Ammon's horn (tissue), 1 donor: ENCODE data around the gene MYL10.
"Not testable (repeated sequence)": the region's sequence is repeated elsewhere in the genome, so short reads cannot be mapped to it uniquely, and the experiment has no call there.

Experiments
- DNase-seq: peaks from one replicate; pipeline ENCODE4 v3.0.0-alpha.2; 2016; ENCODE audit warnings: low spot score

The MYL10 gene

DNA sequence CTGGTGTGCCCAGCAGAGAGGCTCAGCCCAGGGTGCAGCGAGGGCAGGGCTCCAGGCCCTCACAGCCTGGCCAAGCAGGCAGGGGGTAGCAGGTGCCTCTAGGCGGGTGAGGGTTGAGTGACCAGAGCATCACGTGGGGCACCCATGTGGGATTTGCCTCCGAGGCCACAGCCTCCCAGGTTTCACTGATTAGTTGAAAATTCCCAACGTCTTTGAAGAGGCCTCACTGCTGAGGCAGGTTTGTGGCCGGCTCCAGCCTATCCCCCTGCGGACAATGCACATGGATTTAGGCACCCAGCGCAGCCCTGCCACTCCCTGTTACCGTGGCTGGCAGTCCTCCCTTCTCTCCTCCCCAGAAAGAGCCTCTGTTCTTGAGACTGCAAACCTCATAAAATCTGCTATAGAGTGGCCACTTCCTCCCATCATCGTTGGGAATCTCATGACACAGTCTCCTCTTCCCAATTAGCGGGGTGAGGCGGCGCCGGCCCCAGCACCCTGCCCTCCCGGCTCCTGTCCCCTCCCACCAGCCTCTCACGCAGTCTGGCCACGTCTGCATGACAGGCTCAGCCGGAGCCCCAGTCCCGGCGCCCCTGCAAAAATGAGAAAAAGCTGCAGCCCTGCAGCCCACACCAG lies 10.8 kb downstream of the MYL10 start:
- DNase-seq = no peak

DNA sequence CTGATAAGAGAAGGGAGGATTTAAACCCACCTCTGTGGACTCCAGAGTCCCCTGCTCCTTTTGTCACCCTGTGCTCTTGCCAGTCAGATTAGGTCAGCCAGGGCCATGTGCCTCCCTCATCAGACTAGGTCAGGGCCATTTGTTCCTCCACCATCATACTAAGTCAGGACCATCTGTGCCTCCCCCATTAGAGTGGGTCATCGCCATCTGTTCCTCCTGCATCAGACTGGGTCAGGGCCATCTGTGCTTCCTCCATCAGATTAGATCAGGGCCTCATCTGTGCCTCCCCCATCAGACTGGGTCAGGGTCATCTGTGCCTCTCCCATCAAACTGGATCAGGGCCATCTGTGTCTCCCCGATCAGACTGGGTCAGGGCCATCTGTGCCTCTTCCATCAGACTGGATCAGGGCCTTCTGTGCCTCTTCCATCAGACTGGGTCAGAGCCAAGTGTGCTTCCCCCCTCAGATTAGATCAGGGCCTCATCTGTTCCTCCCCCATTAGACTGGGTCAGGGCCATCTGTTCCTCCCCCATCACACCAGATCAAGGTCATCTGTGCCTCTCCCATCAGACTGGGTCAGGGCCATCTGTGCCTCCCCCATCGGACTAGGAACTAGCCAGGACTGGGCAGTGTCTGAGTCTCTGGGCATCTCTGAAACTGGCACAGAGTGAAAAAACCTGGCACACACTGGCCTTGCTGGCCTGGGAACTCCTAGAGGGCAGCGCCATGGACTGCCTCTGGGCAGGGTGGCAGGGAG lies 11.5 kb downstream of the MYL10 start:
- no peak for DNase-seq

DNA sequence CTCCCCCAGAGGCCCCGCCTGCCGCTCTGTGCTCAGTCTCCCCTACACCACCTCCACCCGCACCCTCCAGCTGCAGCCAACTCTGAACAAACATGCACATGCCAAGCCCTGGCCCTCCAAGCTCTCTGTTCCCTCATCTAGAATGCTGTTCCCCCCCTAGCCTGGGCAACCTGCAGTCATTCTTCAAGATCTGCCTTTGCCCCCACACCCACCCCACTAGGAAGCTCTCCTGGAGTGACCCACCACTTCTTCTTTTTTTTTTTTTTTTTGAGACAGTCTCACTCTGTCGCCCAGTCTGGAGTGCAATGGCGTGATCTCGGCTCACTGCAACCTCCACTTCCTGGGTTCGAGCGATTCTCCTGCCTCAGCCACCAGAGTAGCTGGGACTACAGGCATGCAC lies 13.7 kb downstream of the MYL10 start:
- no peak for DNase-seq

DNA sequence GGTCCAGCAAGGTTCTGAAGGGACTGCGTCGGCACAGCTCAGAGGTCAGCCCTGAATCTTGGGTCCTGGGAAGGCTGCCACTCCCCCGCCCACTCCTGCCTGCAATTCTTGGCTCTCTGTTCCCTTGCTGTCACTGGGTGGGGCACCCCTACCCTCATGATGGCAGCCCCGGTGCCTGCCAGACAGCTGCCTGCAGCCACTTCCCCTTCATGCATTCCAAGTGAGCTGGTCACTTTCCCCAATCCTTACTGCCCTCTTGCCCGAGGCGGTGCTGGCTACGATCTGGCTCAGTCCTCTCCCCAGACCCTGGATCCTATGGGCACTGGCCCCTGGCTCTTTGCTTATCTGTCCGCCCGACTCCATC lies 14.2 kb downstream of the MYL10 start:
- DNase-seq = no peak

DNA sequence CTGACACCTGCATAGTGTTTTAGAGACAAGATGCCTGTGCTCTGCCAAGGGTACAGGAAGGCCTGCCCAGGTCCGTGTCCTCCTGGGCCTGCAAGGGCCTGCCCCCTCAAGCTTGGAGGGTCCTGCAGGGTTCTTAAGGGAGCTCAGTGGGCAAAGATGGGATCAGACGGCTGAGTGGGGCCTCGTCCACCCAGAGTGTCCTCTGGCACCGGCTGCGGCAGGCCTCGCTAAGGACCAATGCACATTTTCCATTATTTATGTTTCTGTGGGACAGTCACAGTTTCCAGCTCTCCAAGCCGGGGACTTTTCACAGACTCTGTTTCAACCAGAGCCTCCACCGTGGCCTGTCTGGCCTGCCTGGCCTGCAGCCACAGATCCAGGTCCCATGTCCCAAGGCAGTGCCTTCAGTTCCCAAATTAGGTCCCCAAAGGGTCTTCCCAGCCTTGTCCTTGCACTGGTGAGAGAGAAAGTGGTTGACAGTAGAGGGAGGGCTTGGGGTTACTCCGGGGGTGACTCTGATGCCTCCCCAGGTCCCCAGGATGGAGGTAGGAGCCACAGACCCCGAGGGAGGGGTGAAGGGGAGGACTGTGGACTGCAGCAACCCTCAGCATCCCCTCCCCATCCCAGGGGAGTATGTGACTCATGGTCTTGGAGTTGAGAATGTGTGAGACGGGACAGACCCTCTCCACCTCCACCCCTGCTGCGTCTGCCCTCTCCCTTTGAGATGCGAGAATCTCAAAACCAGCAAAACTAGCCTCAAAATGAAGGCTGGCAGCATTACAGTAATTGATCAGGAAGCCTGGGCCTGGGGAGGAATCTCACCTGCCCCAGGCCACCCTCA lies 14.8 kb downstream of the MYL10 start:
- no peak for DNase-seq

DNA sequence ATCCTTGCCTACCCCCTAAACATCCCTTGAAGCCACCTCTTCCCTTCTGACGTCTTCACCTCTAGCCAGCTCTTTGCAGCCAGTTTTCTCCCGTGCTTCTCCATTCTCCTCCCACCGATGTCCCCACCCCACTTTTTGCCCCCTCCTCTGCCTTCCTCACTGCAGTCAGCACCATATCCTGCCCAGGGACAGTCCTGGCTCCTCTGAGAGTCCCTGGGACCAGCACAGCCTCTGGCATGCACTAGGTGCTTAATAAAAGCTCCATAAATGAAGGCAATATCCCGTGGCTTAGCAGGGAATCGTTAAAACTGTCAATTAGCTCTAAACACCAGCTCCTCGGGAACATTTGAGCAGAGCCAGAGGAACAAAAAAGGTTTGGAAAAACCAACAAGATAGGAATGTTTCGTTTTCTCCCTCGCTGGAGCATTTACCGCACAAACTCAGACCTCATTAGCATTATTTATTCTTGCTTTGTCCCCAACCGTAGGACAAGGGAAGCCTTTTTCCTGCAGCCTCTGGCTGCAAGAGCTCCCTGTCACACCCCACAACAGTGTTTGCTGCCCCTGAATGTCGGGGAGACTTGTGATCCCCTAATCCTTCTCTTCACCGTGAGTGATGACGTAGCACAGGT lies 16.1 kb downstream of the MYL10 start:
- no peak for DNase-seq

DNA sequence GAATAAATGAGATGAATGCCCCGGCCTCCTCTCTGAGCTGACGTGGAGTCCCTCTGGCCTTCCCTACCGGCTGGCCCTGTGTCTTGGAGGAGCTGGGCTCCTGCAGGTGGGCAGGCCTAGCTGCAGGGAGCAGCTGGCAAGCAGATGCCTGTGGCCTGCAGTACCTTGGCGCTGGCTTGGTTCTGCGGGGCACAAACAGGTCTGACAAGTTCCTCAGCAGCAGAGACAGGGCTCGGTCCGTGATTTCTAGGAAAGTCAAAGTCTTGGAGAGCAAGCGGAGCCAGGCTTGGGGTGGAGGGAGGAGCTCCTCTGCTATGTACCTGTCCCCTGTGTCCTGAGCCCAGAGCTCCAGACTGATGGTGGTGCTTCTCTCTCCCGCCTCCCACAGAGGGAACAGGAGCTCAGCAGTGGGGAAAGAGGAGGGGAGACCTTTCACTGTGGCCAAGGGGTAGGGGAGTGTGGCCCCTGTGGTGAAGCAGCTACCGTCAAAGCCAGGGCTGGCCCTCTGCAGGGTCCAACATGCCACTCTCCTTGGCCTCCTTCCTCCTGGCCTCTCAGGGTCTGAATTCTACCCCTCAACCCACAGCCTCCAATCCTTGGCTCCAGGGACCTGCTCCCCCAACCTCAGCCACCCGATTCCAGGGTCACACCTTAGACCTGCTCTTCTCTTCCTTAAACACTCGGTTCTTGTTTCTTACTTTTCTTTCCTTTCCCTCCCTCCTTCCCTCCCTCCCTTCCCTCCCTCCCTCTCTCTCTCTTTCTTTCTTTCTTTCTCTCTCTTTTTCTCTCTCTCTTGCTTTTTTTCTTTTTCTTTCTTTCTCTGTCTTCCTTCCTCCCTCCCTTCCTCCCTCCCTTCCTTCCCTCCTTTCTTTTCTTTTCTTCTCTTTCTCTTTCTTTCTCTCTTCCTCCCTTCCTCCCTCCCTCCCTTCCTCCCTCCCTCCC lies 20.1 kb downstream of the MYL10 start:
- no peak for DNase-seq

DNA sequence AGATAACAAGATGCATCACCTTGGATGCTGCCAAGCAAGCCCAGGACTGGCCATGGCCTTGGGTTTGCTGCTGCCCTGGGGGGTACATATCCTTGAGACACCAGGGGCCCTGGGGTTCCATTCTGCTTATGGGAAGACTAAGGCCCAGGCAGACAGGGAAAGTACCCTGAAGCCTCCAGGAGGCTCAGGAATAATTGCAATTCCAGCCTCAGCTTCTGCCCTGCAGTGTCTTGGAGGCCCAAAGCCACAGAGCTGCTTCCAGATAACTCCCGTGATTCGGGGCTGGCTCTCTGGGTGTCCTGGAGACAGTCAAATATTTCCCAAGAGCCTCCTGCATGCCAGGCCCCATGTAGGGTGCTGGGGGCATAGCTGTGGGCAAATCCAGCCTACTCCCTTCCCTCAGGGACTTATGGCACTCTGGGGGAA lies 22.6 kb downstream of the MYL10 start:
- DNase-seq = no peak

DNA sequence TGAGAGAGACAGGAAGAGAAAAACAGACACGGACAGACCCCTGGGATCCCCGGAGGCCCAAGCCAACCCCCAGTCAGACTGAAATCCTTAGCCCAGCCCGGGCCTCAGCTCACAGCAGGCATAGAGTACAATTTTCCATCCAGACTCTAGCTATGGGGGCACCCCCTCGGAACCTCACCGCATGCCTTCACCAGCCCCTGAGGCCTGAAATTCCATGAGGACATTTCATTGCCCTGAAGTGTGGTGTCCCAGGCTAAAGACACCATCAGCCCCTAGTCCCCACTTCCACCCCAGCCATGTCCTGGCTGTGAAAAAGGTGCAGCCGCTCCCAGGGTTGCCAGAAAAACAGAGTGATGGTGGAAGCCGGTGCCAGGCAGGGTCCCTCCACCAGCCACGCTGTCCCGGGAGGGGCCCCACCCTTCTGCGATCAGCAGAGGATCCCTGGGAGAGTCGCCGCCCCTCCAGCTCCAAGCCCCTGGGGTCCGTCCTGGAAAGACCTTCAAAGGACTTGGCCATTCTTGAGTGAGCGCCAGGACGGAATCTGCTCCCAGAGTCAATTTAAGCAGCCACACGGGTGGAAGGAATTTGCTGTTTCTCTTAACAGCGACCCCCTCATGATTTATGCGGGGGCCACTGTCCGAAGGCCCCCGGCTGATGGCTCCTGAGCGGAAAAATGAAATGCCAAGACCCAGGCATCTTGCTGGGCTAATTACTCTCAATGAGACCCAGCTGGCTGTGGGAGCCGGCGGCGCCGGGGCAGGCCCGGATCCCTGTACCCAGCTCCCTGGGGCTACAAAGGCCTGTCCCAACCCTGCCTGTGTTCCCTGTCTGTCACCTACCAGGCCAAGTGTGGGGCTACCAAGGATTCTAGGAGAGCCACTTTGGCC lies 23.2 kb downstream of the MYL10 start:
- no peak for DNase-seq

DNA sequence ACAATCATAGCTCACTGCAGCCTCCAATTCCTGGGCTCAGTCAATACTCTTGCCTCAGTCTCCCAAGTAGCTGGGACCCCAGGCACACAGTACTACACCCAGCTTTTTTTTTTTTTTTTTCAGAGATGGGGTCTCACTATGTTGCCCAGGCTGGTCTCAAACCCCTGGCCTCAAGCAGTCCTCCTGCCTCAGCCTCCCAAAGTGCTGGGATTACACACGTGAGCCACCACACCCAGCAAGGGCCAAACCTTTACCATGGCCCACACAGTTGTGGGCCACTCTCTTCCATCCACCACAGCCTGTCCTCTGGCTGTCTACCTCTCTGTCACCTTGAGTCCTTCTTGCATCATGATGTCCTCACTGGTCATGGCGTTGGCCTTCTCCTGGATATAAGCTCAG lies 24.2 kb downstream of the MYL10 start:
- DNase-seq = not testable (repeated sequence)

DNA sequence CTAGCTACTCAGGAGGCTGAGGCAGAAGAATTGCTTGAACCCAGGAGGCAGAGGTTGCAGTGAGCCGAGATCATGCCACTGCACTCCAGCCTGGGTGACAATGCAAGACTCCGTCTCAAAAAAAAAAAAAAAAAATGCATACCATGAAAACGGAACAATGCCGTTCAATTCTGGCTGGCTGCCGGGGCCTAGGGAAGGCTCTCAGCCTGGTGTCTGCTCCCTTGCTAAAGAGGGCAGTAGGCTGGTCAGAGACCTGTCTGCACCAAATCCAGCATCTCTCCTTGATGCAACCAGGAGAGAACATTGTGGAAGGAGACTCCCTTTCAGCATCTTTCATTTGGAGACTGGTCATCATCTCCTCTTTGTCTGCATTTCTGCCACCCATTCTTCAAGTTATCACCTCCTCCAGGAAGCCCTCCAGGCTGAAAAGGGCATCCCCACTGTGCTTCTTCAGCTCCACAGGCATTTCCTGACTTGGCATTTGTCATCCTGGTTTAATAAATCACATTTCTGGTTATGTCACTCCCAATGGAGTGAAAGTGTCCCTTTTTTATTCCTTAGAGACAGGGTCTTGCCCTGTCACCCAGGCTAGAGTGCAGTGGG lies 24.7 kb downstream of the MYL10 start:
- no peak for DNase-seq

DNA sequence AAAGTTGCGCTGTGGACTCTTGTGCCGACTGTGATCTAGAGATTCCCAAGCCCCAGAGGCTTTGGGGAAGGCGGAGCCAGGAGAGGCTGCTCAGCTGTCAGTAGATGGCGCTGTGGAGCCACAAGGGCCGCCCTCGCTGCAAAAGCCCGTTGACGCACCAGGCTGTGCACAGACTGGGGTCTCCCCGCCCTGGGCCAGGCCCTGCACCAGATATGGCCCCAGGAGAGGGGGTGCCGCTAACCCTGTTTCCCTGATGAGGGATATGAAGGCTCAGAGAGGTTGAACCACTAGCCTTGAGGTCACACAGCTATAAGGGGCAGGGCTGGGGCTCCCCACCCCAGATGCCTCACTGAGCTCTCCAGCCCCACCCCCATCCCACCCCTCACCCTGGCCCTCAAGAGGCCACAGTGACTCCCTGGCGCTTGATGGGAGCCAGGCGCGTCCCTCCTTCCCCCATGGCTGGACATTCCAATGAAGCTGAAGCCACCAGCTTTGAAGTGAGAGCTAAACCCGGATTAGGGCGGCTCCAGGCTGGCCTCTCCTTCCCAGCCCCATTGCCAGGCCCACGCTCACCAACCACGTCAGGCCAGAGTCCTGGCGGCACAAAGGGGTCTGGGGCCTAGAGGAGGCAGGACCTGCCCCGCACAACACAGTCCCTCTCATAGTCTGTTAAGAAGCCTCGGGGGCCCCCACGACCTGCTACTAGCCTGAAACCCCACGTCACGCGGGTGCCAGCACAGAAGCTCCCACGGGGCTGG lies 26.4 kb downstream of the MYL10 start:
- peak; percentile 73 for DNase-seq

DNA sequence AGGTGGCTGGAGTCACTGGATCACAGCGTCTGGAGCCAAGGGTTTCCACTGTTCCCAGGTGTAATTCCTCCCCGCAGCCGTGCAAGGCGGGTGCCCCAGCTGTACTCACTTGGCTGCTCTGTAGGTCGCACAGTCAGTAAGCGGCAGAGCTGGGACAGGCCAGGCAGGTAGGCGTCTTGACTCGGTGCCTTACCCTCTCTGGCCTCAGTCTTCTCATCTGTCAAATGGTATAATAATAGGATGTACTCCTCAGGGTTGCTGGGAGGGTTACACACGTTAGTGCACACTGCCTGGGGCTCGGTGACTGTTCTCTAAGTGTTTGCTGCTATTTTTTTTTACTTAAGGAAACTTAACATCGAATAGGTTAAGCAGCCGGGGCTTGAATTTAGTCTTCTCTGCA lies 27.0 kb downstream of the MYL10 start:
- DNase-seq = no peak

DNA sequence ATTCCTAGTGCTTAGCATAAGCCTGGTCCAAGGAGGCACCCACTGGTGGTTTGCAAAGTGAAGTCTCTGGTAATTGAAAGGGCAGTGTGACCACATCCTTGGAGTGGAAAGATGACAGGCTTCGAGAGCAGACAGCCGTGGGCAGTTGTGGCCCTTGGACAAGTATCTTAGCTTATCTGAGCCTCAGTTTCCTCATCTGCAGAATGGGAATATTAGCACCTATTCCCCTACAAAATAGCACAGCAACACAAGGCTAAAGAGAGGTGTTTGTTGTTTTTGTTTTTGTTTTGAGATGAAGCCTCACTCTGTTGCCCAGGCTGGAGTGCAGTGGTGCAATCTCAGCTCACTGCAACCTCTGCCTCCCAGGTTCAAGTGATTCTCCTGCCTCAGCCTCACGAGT lies 29.3 kb downstream of the MYL10 start:
- no peak for DNase-seq

DNA sequence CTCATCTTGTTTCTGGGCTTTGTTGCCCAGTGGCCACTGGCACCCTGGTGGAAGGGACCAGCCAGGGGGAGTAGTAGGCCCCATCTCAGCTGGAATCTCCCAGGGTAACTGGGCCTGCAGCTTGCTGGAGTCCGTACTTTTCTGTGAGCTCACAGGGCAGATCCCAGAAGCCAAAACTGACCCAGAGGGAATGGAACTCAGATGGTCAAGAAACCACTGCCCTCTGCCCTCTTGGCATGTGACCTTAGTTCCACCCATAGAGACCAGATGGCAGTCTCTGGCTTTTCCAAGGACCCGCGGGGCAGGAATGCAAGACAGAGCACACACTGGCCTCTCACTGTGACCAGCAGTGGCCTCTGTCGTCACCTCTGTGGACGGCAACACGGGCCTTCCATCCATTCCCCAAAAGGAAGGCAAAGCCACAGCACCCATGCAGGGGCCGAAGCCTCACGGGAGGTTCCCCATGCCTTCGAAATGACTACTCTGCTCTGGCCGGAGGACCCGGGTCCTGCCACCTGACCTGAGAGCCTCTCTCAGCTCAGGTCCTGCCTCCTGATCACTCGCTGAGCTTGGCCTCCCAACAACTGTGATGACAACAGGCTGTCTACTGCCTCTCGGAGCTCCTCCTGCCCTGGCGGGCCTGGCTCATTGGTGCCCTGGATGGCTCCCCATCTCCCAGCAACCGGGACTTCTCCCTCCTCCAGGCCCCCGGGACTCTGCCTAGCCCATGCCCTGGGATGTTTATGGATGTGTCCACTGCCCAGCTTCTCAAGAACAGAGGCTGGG lies 29.9 kb downstream of the MYL10 start:
- no peak for DNase-seq

DNA sequence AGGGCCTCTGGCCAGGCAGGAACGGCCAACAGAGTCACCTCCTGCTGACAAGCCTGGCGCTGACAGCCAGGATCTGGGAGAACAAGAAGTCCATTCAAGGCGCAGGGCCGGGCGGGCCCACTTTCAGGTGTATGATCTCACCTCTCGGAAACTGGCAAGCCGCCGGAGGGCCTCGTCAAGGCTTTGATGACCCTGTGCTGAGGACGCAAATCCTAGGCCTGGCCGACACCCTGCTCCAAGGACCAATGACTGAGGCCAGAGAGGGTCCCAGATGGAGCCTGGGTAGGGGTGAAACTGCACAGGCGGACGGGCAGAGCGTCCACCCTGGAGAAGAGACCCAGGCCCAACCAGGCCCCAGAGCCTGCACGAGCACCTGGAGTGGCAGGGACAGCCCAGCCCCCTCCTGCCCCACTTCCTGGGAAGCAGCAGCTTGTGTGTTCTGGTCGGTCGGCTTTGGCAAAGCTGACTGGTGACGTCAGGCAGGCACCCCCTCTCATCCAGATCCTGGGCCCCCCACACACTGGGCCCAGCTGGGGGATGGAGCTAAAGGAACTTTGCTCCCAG lies 30.6 kb downstream of the MYL10 start:
- peak; percentile 21 for DNase-seq

DNA sequence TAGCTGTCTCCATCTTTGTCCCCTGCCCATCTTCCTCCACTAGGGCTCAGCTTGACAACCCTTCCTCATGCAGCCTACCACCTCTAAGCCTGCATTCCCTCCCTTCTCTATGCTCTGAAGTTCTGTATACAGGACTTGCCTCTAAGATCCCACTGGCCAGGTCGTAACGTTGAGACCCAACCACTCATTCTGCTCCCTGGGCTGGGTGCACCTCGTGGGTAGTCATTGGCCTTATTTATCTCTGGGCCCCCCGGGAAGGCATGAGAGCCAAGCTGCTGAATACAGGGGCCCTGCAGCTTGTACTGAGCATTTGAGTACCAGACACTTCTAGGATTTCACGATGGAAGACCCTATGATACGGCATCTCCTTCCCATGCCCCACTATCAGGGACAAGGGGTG lies 31.2 kb downstream of the MYL10 start:
- no peak for DNase-seq

DNA sequence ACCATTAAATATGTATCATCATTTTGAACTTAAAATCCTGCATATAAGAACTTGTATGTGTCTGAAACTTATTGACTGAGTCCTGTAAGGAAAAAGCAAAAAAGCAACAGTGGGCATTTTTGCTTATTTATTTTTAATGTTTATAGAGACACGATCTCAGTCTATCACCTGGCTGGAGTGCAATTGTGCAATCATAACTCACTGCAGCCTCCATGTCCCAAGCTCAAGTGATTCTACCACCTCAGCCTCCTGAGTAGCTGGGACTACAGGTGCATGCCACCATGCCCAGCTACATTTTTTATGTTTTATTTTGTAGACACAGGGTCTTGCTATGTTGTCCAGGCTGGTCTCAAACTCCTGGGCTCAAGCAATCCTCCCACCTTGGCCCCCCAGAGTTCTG lies 32.2 kb downstream of the MYL10 start:
- DNase-seq = no peak
